Ishikawa (cell line): ENCODE data around the gene LIMK2.

ENCODE experiments used
- CEBPB ChIP-seq: IDR thresholded peaks from 2 replicates; pipeline ENCODE4 v1.6.1; 2012
- CREB1 ChIP-seq: IDR thresholded peaks from 2 replicates; pipeline ENCODE4 v1.6.1; 2012; ENCODE audit warnings: low read depth
- EGR1 ChIP-seq: IDR thresholded peaks from 2 replicates; pipeline ENCODE4 v1.6.1; 2012
- EP300 ChIP-seq: IDR thresholded peaks from 2 replicates; pipeline ENCODE4 v1.6.1; 2012; ENCODE audit warnings: borderline replicate concordance
- FOXM1 ChIP-seq: IDR thresholded peaks from 2 replicates; pipeline ENCODE4 v1.6.1; 2012; ENCODE audit warnings: low read depth, borderline replicate concordance
- MAX ChIP-seq: IDR thresholded peaks from 2 replicates; pipeline ENCODE4 v1.6.1; 2012
- NFIC ChIP-seq: IDR thresholded peaks from 2 replicates; pipeline ENCODE4 v1.6.1; 2012
- RAD21 ChIP-seq: IDR thresholded peaks from 2 replicates; pipeline ENCODE4 v1.6.1; 2012; ENCODE audit warnings: low read depth
- REST ChIP-seq: IDR thresholded peaks from 2 replicates; pipeline ENCODE4 v1.6.1; 2012; ENCODE audit warnings: low read depth, mild to moderate bottlenecking
- TAF1 ChIP-seq: IDR thresholded peaks from 2 replicates; pipeline ENCODE4 v1.6.1; 2012; ENCODE audit warnings: low read depth, mild to moderate bottlenecking
- TCF12 ChIP-seq: IDR thresholded peaks from 2 replicates; pipeline ENCODE4 v1.6.1; 2012; ENCODE audit warnings: low read depth
- TEAD4 ChIP-seq: IDR thresholded peaks from 2 replicates; pipeline ENCODE4 v1.6.1; 2012
- USF1 ChIP-seq: IDR thresholded peaks from 2 replicates; pipeline ENCODE4 v1.6.1; 2012
- YY1 ChIP-seq: IDR thresholded peaks from 2 replicates; pipeline ENCODE4 v1.6.1; 2012; ENCODE audit warnings: low read depth
- ZBTB7A ChIP-seq: IDR thresholded peaks from 2 replicates; pipeline ENCODE4 v1.6.1; 2012; ENCODE audit warnings: low read depth

Gene LIMK2

GRCh38 chr22:31230155-31230870 is 18.2 kb downstream of the LIMK2 start:
- TF ChIP-seq FOXM1: no peak
- no peak for TF ChIP-seq NFIC
- TF ChIP-seq REST: no peak
- TF ChIP-seq CREB1: no peak
- no peak for TF ChIP-seq ZBTB7A
- no peak for TF ChIP-seq YY1
- TF ChIP-seq USF1: no peak
- no peak for TF ChIP-seq TEAD4
- no peak for TF ChIP-seq CEBPB
- no peak for TF ChIP-seq TCF12
- TF ChIP-seq RAD21: no peak
- TF ChIP-seq EGR1: no peak
- TF ChIP-seq MAX: no peak
- no peak for TF ChIP-seq EP300
- no peak for TF ChIP-seq TAF1

- TF ChIP-seq ZBTB7A: no peak
- peak; percentile 55 for TF ChIP-seq RAD21
- no peak for TF ChIP-seq FOXM1
- no peak for TF ChIP-seq TCF12
- no peak for TF ChIP-seq USF1
These were observed 18.9 kb downstream of the LIMK2 start for GRCh38 chr22:31230871-31231621.

- TF ChIP-seq EP300: no peak
- no peak for TF ChIP-seq RAD21
- no peak for TF ChIP-seq NFIC
- no peak for TF ChIP-seq USF1
- no peak for TF ChIP-seq CEBPB
- no peak for TF ChIP-seq CREB1
- no peak for TF ChIP-seq EGR1
- TF ChIP-seq ZBTB7A: no peak
- TF ChIP-seq YY1: no peak
- TF ChIP-seq TEAD4: no peak
- TF ChIP-seq FOXM1: no peak
- no peak for TF ChIP-seq REST
These were observed 20.9 kb downstream of the LIMK2 start for GRCh38 chr22:31233001-31233400.

- TF ChIP-seq MAX (no peak), CEBPB (no peak), EP300 (no peak), CREB1 (no peak), NFIC (no peak), TAF1 (no peak), RAD21 (no peak)
These were observed 23.0 kb downstream of the LIMK2 start for GRCh38 chr22:31235081-31235480.

- TF ChIP-seq TEAD4 (no peak), EP300 (no peak), CREB1 (no peak), NFIC (no peak), TCF12 (no peak), USF1 (no peak), RAD21 (no peak)
These were observed 26.0 kb downstream of the LIMK2 start for GRCh38 chr22:31238057-31238456.
